Nephron progenitor cell (in vitro differentiated cells): ENCODE measurements around the gene GAMT.

Source experiments
- DNase-seq: peaks from one replicate; pipeline ENCODE4 v3.0.0; 2021
- H3K27ac Mint-ChIP-seq: 2 replicates; pipeline ENCODE4 v1.8.0; 2021; ENCODE audit warnings: mild to moderate bottlenecking, moderate library complexity, mixed read lengths
- H3K27me3 Mint-ChIP-seq: 2 replicates; pipeline ENCODE4 v1.8.0; 2021; ENCODE audit warnings: mild to moderate bottlenecking, low read depth, mixed read lengths; ENCODE audit not compliant: poor library complexity
- H3K36me3 Mint-ChIP-seq: 2 replicates; pipeline ENCODE4 v1.8.0; 2021; ENCODE audit warnings: low read depth, mixed read lengths
- H3K4me1 Mint-ChIP-seq: 2 replicates; pipeline ENCODE4 v1.8.0; 2021; ENCODE audit warnings: mixed read lengths
- H3K4me3 Mint-ChIP-seq: 2 replicates; pipeline ENCODE4 v1.8.0; 2021; ENCODE audit warnings: mild to moderate bottlenecking, moderate library complexity, mixed read lengths
- H3K9me3 Mint-ChIP-seq: 2 replicates; pipeline ENCODE4 v1.8.0; 2021; ENCODE audit warnings: mild to moderate bottlenecking, moderate library complexity, mixed read lengths
- TF ChIP-seq, protein P1 (sequence below): fragments of 200-600 bp; sonication (generic); IDR thresholded peaks from 2 replicates; pipeline ENCODE4 v1.5.0; 2021; ENCODE audit warnings: antibody characterized with exemption

GAMT gene

GRCh38 chr19:1429750-1430149 lies 28.4 kb upstream of the GAMT start:
- no peak for DNase-seq
- no peaks in the 10 kb centered on the region for H3K27me3 Mint-ChIP-seq
- H3K27ac Mint-ChIP-seq = no peak overlapping the region
- H3K9me3 Mint-ChIP-seq = no peaks in the 10 kb centered on the region
- TF ChIP-seq, protein P1, sequence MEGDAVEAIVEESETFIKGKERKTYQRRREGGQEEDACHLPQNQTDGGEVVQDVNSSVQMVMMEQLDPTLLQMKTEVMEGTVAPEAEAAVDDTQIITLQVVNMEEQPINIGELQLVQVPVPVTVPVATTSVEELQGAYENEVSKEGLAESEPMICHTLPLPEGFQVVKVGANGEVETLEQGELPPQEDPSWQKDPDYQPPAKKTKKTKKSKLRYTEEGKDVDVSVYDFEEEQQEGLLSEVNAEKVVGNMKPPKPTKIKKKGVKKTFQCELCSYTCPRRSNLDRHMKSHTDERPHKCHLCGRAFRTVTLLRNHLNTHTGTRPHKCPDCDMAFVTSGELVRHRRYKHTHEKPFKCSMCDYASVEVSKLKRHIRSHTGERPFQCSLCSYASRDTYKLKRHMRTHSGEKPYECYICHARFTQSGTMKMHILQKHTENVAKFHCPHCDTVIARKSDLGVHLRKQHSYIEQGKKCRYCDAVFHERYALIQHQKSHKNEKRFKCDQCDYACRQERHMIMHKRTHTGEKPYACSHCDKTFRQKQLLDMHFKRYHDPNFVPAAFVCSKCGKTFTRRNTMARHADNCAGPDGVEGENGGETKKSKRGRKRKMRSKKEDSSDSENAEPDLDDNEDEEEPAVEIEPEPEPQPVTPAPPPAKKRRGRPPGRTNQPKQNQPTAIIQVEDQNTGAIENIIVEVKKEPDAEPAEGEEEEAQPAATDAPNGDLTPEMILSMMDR = no peak
- H3K36me3 Mint-ChIP-seq = peaks cover 9% of the 10 kb centered on the region
- H3K4me3 Mint-ChIP-seq = no peak overlapping the region
- peaks cover 28% of the 10 kb centered on the region for H3K4me1 Mint-ChIP-seq

DNA sequence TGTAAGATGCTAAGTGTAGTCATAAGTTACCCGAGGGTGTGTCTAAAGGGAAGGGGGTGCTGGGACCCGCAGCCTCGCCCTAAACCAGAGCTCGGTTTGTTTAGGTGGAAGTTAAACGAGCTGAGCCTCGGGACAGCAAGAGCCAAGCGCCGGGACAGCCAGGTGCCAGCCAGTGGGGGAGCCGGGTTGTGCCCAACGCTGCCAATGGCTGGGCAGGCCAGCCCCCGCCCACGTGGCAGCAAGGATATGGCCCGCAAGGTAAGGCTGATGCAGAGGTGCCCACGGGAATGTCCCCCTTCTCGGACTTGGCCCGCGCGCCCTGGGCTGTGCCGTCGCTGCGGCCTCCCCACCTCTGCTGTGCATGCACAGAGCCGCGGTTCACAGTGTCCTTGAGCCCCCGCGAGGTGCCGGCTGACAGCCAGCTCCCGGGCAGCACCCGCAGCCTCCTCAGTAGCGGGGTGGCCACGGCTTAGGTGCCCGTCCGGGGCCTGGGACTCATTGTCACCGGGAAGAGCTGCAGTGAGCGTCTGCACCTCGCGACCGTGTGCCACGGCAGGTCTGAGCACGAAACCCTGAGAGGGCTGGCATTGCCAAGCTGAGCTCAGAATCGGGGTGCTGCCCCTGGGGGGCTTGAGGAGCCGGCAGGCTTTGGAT lies 27.5 kb upstream of the GAMT start:
- H3K36me3 Mint-ChIP-seq = peaks cover 9% of the 10 kb centered on the region
- DNase-seq = no peak
- TF ChIP-seq, protein P1 = no peak
- H3K4me3 Mint-ChIP-seq = no peak overlapping the region
- no peaks in the 10 kb centered on the region for H3K27me3 Mint-ChIP-seq
- peaks cover 37% of the 10 kb centered on the region for H3K4me1 Mint-ChIP-seq
- H3K27ac Mint-ChIP-seq = no peak overlapping the region
- H3K9me3 Mint-ChIP-seq = no peaks in the 10 kb centered on the region

DNA sequence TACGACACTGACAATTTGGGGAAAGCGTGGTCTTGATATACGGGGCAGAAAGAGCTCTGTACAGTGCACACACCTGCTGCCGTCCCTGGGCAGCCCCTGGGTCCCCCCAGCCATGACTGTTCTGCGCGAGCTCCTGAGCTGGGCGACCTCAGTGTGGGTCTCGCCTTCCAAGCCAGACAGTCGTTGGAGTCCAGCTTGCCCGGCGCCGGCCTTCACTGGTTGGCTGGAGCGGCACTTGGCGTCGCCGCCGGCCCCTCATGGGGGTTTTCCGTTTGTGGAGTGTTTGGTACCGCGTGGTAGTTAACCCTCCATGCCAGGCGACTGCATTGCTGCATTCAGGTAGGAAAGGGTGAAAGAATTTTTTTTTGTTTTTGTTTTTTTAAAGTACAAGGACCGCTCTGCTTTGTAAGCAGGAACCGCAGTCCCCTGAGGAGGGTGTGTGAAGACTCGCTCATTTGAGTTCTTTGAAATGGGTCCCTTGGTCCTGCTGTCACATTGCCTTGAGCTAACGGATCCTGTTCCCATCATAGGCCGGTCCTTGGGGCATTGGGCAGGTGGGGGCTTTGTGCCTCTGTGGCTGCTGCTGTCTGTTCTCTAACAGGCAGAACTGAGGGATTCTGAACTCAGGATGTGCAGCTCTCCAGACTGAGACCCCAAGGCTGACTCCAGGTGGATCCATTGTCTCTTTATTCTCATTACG lies 26.0 kb upstream of the GAMT start:
- Mint-ChIP-seq H3K27ac (no peak overlapping the region), H3K36me3 (peaks cover 18% of the 10 kb centered on the region), H3K4me1 (peaks cover 52% of the 10 kb centered on the region), H3K27me3 (no peaks in the 10 kb centered on the region), H3K9me3 (no peaks in the 10 kb centered on the region), H3K4me3 (no peak overlapping the region)
- TF ChIP-seq, protein P1 = no peak
- no peak for DNase-seq

- Mint-ChIP-seq H3K36me3 (peaks cover 20% of the 10 kb centered on the region), H3K4me1 (peaks cover 57% of the 10 kb centered on the region), H3K27me3 (no peaks in the 10 kb centered on the region), H3K4me3 (no peak overlapping the region), H3K27ac (no peak overlapping the region), H3K9me3 (no peaks in the 10 kb centered on the region)
- TF ChIP-seq, protein P1 = no peak
- no peak for DNase-seq
Observed at GRCh38 chr19:1426736-1427135, 25.4 kb upstream of the GAMT start.

GRCh38 chr19:1425902-1426301 lies 24.6 kb upstream of the GAMT start:
- DNase-seq = no peak
- peak overlapping the region; percentile 92 for H3K27ac Mint-ChIP-seq
- H3K27me3 Mint-ChIP-seq = no peaks in the 10 kb centered on the region
- H3K4me3 Mint-ChIP-seq = peak overlapping the region; percentile 54
- TF ChIP-seq, protein P1 = no peak
- H3K36me3 Mint-ChIP-seq = peaks cover 22% of the 10 kb centered on the region
- H3K4me1 Mint-ChIP-seq = peaks cover 64% of the 10 kb centered on the region
- H3K9me3 Mint-ChIP-seq = no peaks in the 10 kb centered on the region
